IMR-90 (cell line): ENCODE results near the gene ALK.

Source experiments
- CHD1 ChIP-seq: IDR thresholded peaks from 2 replicates; pipeline ENCODE4 v1.6.1; 2012; ENCODE audit warnings: low read depth, low read length, improper control_type of control experiment
- MAFK ChIP-seq: IDR thresholded peaks from 2 replicates; pipeline ENCODE4 v1.6.1; 2012; ENCODE audit warnings: low read depth, low read length, improper control_type of control experiment
- POLR2A ChIP-seq: IDR thresholded peaks from 2 replicates; pipeline ENCODE4 v1.6.1; 2012; ENCODE audit warnings: mild to moderate bottlenecking, low read depth, low read length
- RAD21 ChIP-seq: IDR thresholded peaks from 2 replicates; pipeline ENCODE4 v1.6.1; 2012; ENCODE audit warnings: low read length, improper control_type of control experiment
- TF ChIP-seq, protein P1 (sequence below): conservative IDR thresholded peaks from 2 replicates; pipeline ENCODE4 v1.5.1; 2012; ENCODE audit warnings: mild to moderate bottlenecking, low read depth, low read length, improper control_type of control experiment

DNA sequence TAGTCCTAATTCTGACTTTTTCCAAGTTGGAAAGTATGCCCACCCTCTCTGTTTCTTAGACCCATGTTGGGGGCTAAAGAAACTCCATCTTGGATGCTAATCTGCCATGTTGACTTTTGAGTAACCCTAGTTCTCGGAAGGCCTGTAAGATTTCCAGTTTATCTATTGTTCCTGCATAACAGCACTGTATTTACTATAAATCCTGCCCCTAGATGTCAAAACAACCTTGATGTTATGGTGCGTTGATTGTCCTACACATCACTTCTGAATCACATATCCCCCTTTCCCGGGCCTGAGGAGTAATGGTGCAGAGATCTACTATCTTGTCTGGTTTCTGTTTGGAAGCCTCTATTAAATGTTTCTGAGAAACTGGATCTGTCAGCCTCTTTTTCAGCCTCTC is 116.7 kb downstream of the ALK start:
- TF ChIP-seq, protein P1, sequence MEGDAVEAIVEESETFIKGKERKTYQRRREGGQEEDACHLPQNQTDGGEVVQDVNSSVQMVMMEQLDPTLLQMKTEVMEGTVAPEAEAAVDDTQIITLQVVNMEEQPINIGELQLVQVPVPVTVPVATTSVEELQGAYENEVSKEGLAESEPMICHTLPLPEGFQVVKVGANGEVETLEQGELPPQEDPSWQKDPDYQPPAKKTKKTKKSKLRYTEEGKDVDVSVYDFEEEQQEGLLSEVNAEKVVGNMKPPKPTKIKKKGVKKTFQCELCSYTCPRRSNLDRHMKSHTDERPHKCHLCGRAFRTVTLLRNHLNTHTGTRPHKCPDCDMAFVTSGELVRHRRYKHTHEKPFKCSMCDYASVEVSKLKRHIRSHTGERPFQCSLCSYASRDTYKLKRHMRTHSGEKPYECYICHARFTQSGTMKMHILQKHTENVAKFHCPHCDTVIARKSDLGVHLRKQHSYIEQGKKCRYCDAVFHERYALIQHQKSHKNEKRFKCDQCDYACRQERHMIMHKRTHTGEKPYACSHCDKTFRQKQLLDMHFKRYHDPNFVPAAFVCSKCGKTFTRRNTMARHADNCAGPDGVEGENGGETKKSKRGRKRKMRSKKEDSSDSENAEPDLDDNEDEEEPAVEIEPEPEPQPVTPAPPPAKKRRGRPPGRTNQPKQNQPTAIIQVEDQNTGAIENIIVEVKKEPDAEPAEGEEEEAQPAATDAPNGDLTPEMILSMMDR = no peak
- TF ChIP-seq POLR2A (no peak), MAFK (no peak), CHD1 (no peak), RAD21 (no peak)
